H1 (cell line): ENCODE results near the gene NID2. TPM values are rescaled to one million over a fixed set of nuclear protein-coding genes. Genes with fewer than 3 reads are reported as not detected.

Source experiments
- CBX5 ChIP-seq: fragments of 300-800, 300-1000 bp; sonication (generic); IDR thresholded peaks from 2 replicates; pipeline ENCODE4 v1.7.1; 2016; ENCODE audit warnings: antibody characterized with exemption, low read length, low read depth
- CBX8 ChIP-seq: fragments of 300-800, 300-1000 bp; sonication (generic); IDR thresholded peaks from 2 replicates; pipeline ENCODE4 v1.7.1; 2016; ENCODE audit warnings: low read depth, low read length, borderline replicate concordance
- EZH2 ChIP-seq: fragments of 200-600 bp; sonication (generic); IDR thresholded peaks from 2 replicates; pipeline ENCODE4 v1.7.1; 2012; ENCODE audit warnings: low read depth, mild to moderate bottlenecking, moderate library complexity, low read length, inconsistent platforms; ENCODE audit not compliant: severe bottlenecking
- KDM1A ChIP-seq: fragments of 200-600, 300-600 bp; sonication (generic); IDR thresholded peaks from 2 replicates; pipeline ENCODE4 v1.7.1; 2016; ENCODE audit warnings: mild to moderate bottlenecking, low read length, borderline replicate concordance
- TEAD4 ChIP-seq: IDR thresholded peaks from 2 replicates; pipeline ENCODE4 v1.6.1; 2012; ENCODE audit warnings: low read depth, low read length, inconsistent platforms, mixed read lengths
- polyA plus RNA-seq, 7 experiments: library from polyadenylated mRNA; depleted of rRNA in 3 of 7; stranded (reverse) in 5 of 7; unstranded in 2 of 7; fragments of >200 nt in 5 of 7; fragments of 200-250 nt in 2 of 7; gene quantifications; 1 replicate in 5 of 7; 2 replicates in 1 of 7; 4 replicates in 1 of 7; pipeline versions ENCODE4 v1.2.1 to v1.2.3, GENCODE V29; 2011 to 2013; ENCODE audit warnings: missing spikeins in 2 of 7, mixed read lengths in 2 of 7
- total RNA-seq: library from RNA; stranded (reverse); fragmentation: NEBNext Ultra II Directional; extraction: Animal tissue kit (Norgen Biotek cat#: 25700); gene quantifications from 2 replicates; pipeline ENCODE4 v1.2.1, GENCODE V29; 2021

NID2 gene
- total and polyA plus RNA-seq, 2 of the 8 experiments (the other 6 are each of a cell fraction or from before 2014, with no cell fraction given): 6.1 to 12.6 TPM

- TF ChIP-seq CBX8 (no peak), TEAD4 (no peak), EZH2 (no peak), CBX5 (no peak), KDM1A (no peak)
Observed at GRCh38 chr14:52080158-52080800, 11.4 kb upstream of the NID2 start (continued).
